Smooth muscle cell (in vitro differentiated cells): Measurements from ENCODE around the gene TRMT11. TPM values are rescaled to one million over a fixed set of nuclear protein-coding genes. Genes with fewer than 3 reads are reported as not detected.

ENCODE experiments used
- DNase-seq: peaks from one replicate; lab custom pipeline; 2025; ENCODE audit not compliant: unreplicated experiment; lab: John Stamatoyannopoulos, UW
- H2AFZ ChIP-seq: fragments of 200-600 bp; sonication (generic); 2 replicates; pipeline ENCODE4 v1.6.0; 2016; ENCODE audit warnings: antibody characterized with exemption, low read depth, mild to moderate bottlenecking
- H3F3A ChIP-seq: fragments of 200-600 bp; sonication (generic); 2 replicates; pipeline ENCODE4 v1.6.0; 2017; ENCODE audit warnings: antibody characterized with exemption, low read depth
- H3K27ac ChIP-seq: fragments of 200-600 bp; sonication (generic); 2 replicates; pipeline ENCODE4 v1.5.1; 2016; ENCODE audit warnings: low read depth, mild to moderate bottlenecking
- H3K27me3 ChIP-seq: fragments of 200-600 bp; sonication (generic); 2 replicates; pipeline ENCODE4 v1.6.1; 2016; ENCODE audit warnings: low read depth, mild to moderate bottlenecking
- H3K36me3 ChIP-seq: fragments of 200-600 bp; sonication (generic); 2 replicates; pipeline ENCODE4 v1.5.1; 2016; ENCODE audit warnings: low read depth
- H3K4me1 ChIP-seq: fragments of 200-600 bp; sonication (generic); 2 replicates; pipeline ENCODE4 v1.5.1; 2016; ENCODE audit warnings: low read depth
- H3K4me2 ChIP-seq: fragments of 200-600 bp; sonication (generic); 2 replicates; pipeline ENCODE4 v1.6.0; 2016; ENCODE audit warnings: mild to moderate bottlenecking
- H3K4me3 ChIP-seq: fragments of 200-600 bp; sonication (generic); 2 replicates; pipeline ENCODE4 v1.5.1; 2016; ENCODE audit warnings: mild to moderate bottlenecking
- H3K79me2 ChIP-seq: fragments of 200-600 bp; sonication (generic); 2 replicates; pipeline ENCODE4 v1.6.0; 2016; ENCODE audit warnings: low read depth, mild to moderate bottlenecking
- H3K9ac ChIP-seq: fragments of 200-600 bp; sonication (generic); 2 replicates; pipeline ENCODE4 v1.6.0; 2016; ENCODE audit warnings: low read depth
- H3K9me3 ChIP-seq: fragments of 200-600 bp; sonication (generic); replicated peaks from 2 replicates; pipeline ENCODE4 v1.5.1; 2016; ENCODE audit warnings: low read depth
- H4K20me1 ChIP-seq: fragments of 200-600 bp; sonication (generic); 2 replicates; pipeline ENCODE4 v1.6.0; 2016; ENCODE audit warnings: low read depth
- CTCF ChIP-seq: fragments of 200-600 bp; sonication (generic); IDR thresholded peaks from 2 replicates; pipeline ENCODE4 v1.5.1; 2017; ENCODE audit warnings: borderline replicate concordance, mild to moderate bottlenecking, antibody characterized with exemption; ENCODE audit not compliant: insufficient read depth, poor library complexity, severe bottlenecking
- WGBS: methylation state at CpG from one replicate; pipeline ENCODE4 v1.1.7; 2016; ENCODE audit warnings: low lambda C conversion rate; 5-methylcytosine and 5-hydroxymethylcytosine counted together
- polyA plus RNA-seq: library from polyadenylated mRNA; unstranded; fragments of >200 nt; fragmentation: Nextera tagmentation; extraction: Ambion mirVana; gene quantifications from 2 replicates; pipeline ENCODE4 v1.2.1, GENCODE V29; 2016
- total RNA-seq: library from RNA; depleted of rRNA; stranded (reverse); fragments of >200 nt; gene quantifications from 2 replicates; pipeline ENCODE4 v1.2.3, GENCODE V29; 2014

The TRMT11 gene
- total and polyA plus RNA-seq, 2 experiments from 2014 or later: 12.8 to 21.6 TPM

GRCh38 chr6:125989631-125990030 lies 3.3 kb downstream of the TRMT11 start:
- no peak for TF ChIP-seq CTCF
- H3F3A ChIP-seq: peaks cover 2% of the 10 kb centered on the region
- H3K9me3 ChIP-seq: no peaks in the 10 kb centered on the region
- no peaks in the 10 kb centered on the region for H3K27me3 ChIP-seq
- no peaks in the 10 kb centered on the region for H3K36me3 ChIP-seq
- no peak overlapping the region for H3K27ac ChIP-seq
- H4K20me1 ChIP-seq: peaks cover 24% of the 10 kb centered on the region
- H3K4me2 ChIP-seq: no peak overlapping the region
- H3K9ac ChIP-seq: no peak overlapping the region
- peaks cover 17% of the 10 kb centered on the region for H3K4me1 ChIP-seq
- peaks cover 70% of the 10 kb centered on the region for H3K79me2 ChIP-seq
- H3K4me3 ChIP-seq: no peak overlapping the region
- H2AFZ ChIP-seq: no peak overlapping the region
- DNase-seq: no peak
- 83% methylated on average over 3 of the region's 3 CpGs for WGBS

- no peaks in the 10 kb centered on the region for H3K27me3 ChIP-seq
- H4K20me1 ChIP-seq: peaks cover 35% of the 10 kb centered on the region
- no peak for DNase-seq
- no peak overlapping the region for H3K27ac ChIP-seq
- H3K79me2 ChIP-seq: peaks cover 67% of the 10 kb centered on the region
- H3K4me1 ChIP-seq: peaks cover 10% of the 10 kb centered on the region
- no peaks in the 10 kb centered on the region for H3K36me3 ChIP-seq
- 100% methylated on average over 1 of the region's 1 CpG for WGBS
- no peak overlapping the region for H2AFZ ChIP-seq
- no peak for TF ChIP-seq CTCF
- H3K9ac ChIP-seq: no peak overlapping the region
- H3K4me3 ChIP-seq: no peak overlapping the region
- no peaks in the 10 kb centered on the region for H3K9me3 ChIP-seq
- H3F3A ChIP-seq: no peaks in the 10 kb centered on the region
- H3K4me2 ChIP-seq: no peak overlapping the region
Measured at GRCh38 chr6:125991653-125992052, 5.3 kb downstream of the TRMT11 start.

- 69% methylated on average over 5 of the region's 5 CpGs for WGBS
- TF ChIP-seq CTCF: no peak
Measured at GRCh38 chr6:125994670-125995488, 8.5 kb downstream of the TRMT11 start.

More at GRCh38 chr6:125994670-125995488, 8.5 kb downstream of the TRMT11 start:
- H3K9me3 ChIP-seq: no peaks in the 10 kb centered on the region
- no peaks in the 10 kb centered on the region for H3K36me3 ChIP-seq
- no peak overlapping the region for H3K27ac ChIP-seq
- no peaks in the 10 kb centered on the region for H3K27me3 ChIP-seq
- no peak overlapping the region for H3K4me2 ChIP-seq
- H2AFZ ChIP-seq: no peak overlapping the region
- H3F3A ChIP-seq: no peaks in the 10 kb centered on the region
- DNase-seq: no peak
- peaks cover 33% of the 10 kb centered on the region for H4K20me1 ChIP-seq
- H3K4me1 ChIP-seq: peaks cover 2% of the 10 kb centered on the region
- no peak overlapping the region for H3K4me3 ChIP-seq
- no peak overlapping the region for H3K9ac ChIP-seq
- peaks cover 56% of the 10 kb centered on the region for H3K79me2 ChIP-seq
